HCT116 (cell line): ENCODE results near the gene KATNAL1. TPM values are rescaled to one million over a fixed set of nuclear protein-coding genes. Genes with fewer than 3 reads are reported as not detected.

ENCODE experiments used
- ATAC-seq: fragments of 200-7000 bp; cut with Tn5 transposase; 2 replicates; pipeline ENCODE4 v1.9.1; 2020; ENCODE audit warnings: mild to moderate bottlenecking, moderate library complexity
- BruUV-seq: library from RNA; stranded (reverse); fragments of 400-500 nt; replicated peaks from 2 replicates; lab custom pipeline; 2021; lab: Mats Ljungman, UMichigan
- CTCF ChIA-PET: fragments of 300-600 bp; sonication (Branson Sonifier 250); formaldehyde crosslinking; loops from one replicate; lab custom pipeline; 2021; ENCODE audit warnings: antibody characterized with exemption; lab: Charles Lee
- POLR2A ChIA-PET: fragments of 300-600, 350-600 bp; sonication (Branson Sonifier 250); formaldehyde crosslinking; loops from one replicate; lab custom pipeline; 2021; ENCODE audit warnings: antibody characterized with exemption; lab: Charles Lee
- RAD21 ChIA-PET, 2 experiments: fragments of 300-600 bp; sonication (Branson Sonifier 250); formaldehyde crosslinking; loops; one replicate each; lab custom pipeline; 2023; ENCODE audit warnings: low total read pairs in 2 of 2; ENCODE audit not compliant: uncharacterized antibody in 2 of 2, unreplicated experiment in 2 of 2, low non-redundant PET in 1 of 2; lab: Charles Lee
- DNase-seq: peaks from one replicate; pipeline ENCODE4 v3.0.0-alpha.2; 2010; ENCODE audit warnings: low read depth, low spot score
- H2AFZ ChIP-seq: fragments of 200-600 bp; shearing (Covaris generic), sonication (generic); 2 replicates; pipeline ENCODE4 v1.6.1; 2017; ENCODE audit warnings: low read depth, mixed run types, mixed read lengths, antibody characterized with exemption, low read length; ENCODE audit not compliant: poor library complexity, severe bottlenecking
- H3K27ac ChIP-seq: 2 replicates; pipeline ENCODE4 v1.5.1; 2012; ENCODE audit warnings: low read depth, low read length
- H3K27me3 ChIP-seq: fragments of 200-600 bp; sonication (generic); 2 replicates; pipeline ENCODE4 v1.6.1; 2016; ENCODE audit warnings: mixed run types, low read length, mixed read lengths; ENCODE audit not compliant: insufficient read depth
- H3K36me3 ChIP-seq, 2 experiments: fragments of 200-500 bp in 1 of 2; fragments of 200-600 bp in 1 of 2; sonication (Bioruptor generic) in 1 of 2; sonication (generic) in 1 of 2; 2 replicates each; pipeline versions ENCODE4 v1.5.1 to v1.6.1; 2014 to 2016; ENCODE audit warnings: low read length in 2 of 2, inconsistent platforms in 1 of 2, mixed read lengths in 1 of 2, mixed run types in 1 of 2; ENCODE audit not compliant: insufficient read depth in 2 of 2, control insufficient read depth in 1 of 2
- H3K4me1 ChIP-seq, 2 experiments: fragments of 200-600 bp in 1 of 2; sonication (generic) in 1 of 2; 2 replicates each; pipeline versions ENCODE4 v1.5.1 to v1.6.1; 2012 to 2017; ENCODE audit warnings: low read length in 2 of 2, inconsistent platforms in 1 of 2, mild to moderate bottlenecking in 1 of 2, mixed read lengths in 1 of 2, mixed run types in 1 of 2, moderate library complexity in 1 of 2; ENCODE audit not compliant: insufficient read depth in 2 of 2, control insufficient read depth in 1 of 2
- H3K4me2 ChIP-seq: fragments of 200-600 bp; sonication (generic); 2 replicates; pipeline ENCODE4 v1.6.1; 2017; ENCODE audit warnings: mixed run types, low read length, mixed read lengths
- H3K4me3 ChIP-seq, 2 experiments: fragments of 200-600 bp in 1 of 2; sonication (generic) in 1 of 2; replicated peaks in 1 of 2; 2 replicates each; pipeline ENCODE4 v1.5.1; 2011 to 2016; ENCODE audit warnings: low read length in 2 of 2, control low read depth in 1 of 2, low read depth in 1 of 2, mild to moderate bottlenecking in 1 of 2, mixed read lengths in 1 of 2, mixed run types in 1 of 2
- H3K79me2 ChIP-seq: fragments of 200-600 bp; sonication (generic); 2 replicates; pipeline ENCODE4 v1.6.1; 2017; ENCODE audit warnings: mild to moderate bottlenecking, mixed run types, low read length, moderate library complexity, mixed read lengths; ENCODE audit not compliant: insufficient read depth
- H3K9ac ChIP-seq: fragments of 200-600 bp; sonication (generic); 2 replicates; pipeline ENCODE4 v1.6.1; 2016; ENCODE audit warnings: low read length, mixed read lengths
- H3K9me2 ChIP-seq: fragments of 200-600 bp; sonication (generic), shearing (Covaris generic); 2 replicates; pipeline ENCODE4 v1.6.1; 2017; ENCODE audit warnings: mixed run types, mild to moderate bottlenecking, moderate library complexity; ENCODE audit not compliant: insufficient read depth
- H3K9me3 ChIP-seq, 2 experiments: fragments of 200-500 bp in 1 of 2; fragments of 200-600 bp in 1 of 2; sonication (Bioruptor generic) in 1 of 2; sonication (generic) in 1 of 2; 2 replicates each; pipeline ENCODE4 v1.6.1; 2014 to 2017; ENCODE audit warnings: low read length in 2 of 2, mixed read lengths in 2 of 2, inconsistent platforms in 1 of 2, low read depth in 1 of 2, mild to moderate bottlenecking in 1 of 2, mixed run types in 1 of 2, moderate library complexity in 1 of 2; ENCODE audit not compliant: control insufficient read depth in 1 of 2, insufficient read depth in 1 of 2
- H4K20me1 ChIP-seq: fragments of 200-600 bp; sonication (generic), shearing (Covaris generic); 2 replicates; pipeline ENCODE4 v1.6.1; 2017; ENCODE audit warnings: mixed run types, mild to moderate bottlenecking, moderate library complexity; ENCODE audit not compliant: insufficient read depth
- EGR1 ChIP-seq: IDR thresholded peaks from 2 replicates; pipeline ENCODE4 v1.6.1; 2012; ENCODE audit warnings: low read depth
- EZH2phosphoT487 ChIP-seq: fragments of 200-600 bp; IDR thresholded peaks from 2 replicates; pipeline ENCODE4 v1.6.1; 2018; ENCODE audit warnings: antibody characterized with exemption, borderline replicate concordance
- JUND ChIP-seq: IDR thresholded peaks from 2 replicates; pipeline ENCODE4 v1.6.1; 2012
- POLR2A ChIP-seq: IDR thresholded peaks from 2 replicates; pipeline ENCODE4 v1.7.0; 2011; ENCODE audit warnings: borderline replicate concordance; ENCODE audit not compliant: insufficient read depth, insufficient read length; ENCODE audit errors: extremely low read depth
- POLR2AphosphoS5 ChIP-seq: IDR thresholded peaks from 2 replicates; pipeline ENCODE4 v1.6.1; 2011; ENCODE audit warnings: mild to moderate bottlenecking, low read depth, low read length, moderate library complexity
- RAD21 ChIP-seq: IDR thresholded peaks from 2 replicates; pipeline ENCODE4 v1.6.1; 2012; ENCODE audit warnings: low read depth, mild to moderate bottlenecking
- SIN3A ChIP-seq: IDR thresholded peaks from 2 replicates; pipeline ENCODE4 v1.6.1; 2012; ENCODE audit warnings: low read depth
- SP1 ChIP-seq: IDR thresholded peaks from 2 replicates; pipeline ENCODE4 v1.6.1; 2012; ENCODE audit warnings: low read depth
- SRF ChIP-seq: IDR thresholded peaks from 2 replicates; pipeline ENCODE4 v1.6.1; 2012; ENCODE audit warnings: low read depth
- TCF7L2 ChIP-seq: IDR thresholded peaks from 2 replicates; pipeline ENCODE4 v1.7.0; 2011; ENCODE audit warnings: borderline replicate concordance, inconsistent platforms; ENCODE audit not compliant: insufficient read depth, insufficient read length; ENCODE audit errors: extremely low read depth
- ZNF274 ChIP-seq: fragments of 200-500 bp; sonication (Bioruptor generic); IDR thresholded peaks from 2 replicates; pipeline ENCODE4 v1.6.1; 2014; ENCODE audit warnings: mild to moderate bottlenecking, low read depth, low read length, inconsistent platforms
- intact Hi-C: fragments of 100-400 bp; cut with micrococcal nuclease; formaldehyde crosslinking; loops from 2 replicates; pipeline ENCODE4 v1.10.0; 2022
- total RNA-seq: library from RNA; stranded (reverse); gene quantifications from one replicate; pipeline ENCODE4 v1.2.1, GENCODE V29; 2021; ENCODE audit not compliant: unreplicated experiment
- TF ChIP-seq, protein P1 (sequence below): IDR thresholded peaks from 2 replicates; pipeline ENCODE4 v1.6.1; 2012
- TF ChIP-seq, protein P2 (sequence below): IDR thresholded peaks from 2 replicates; pipeline ENCODE4 v1.6.1; 2012; ENCODE audit warnings: low read depth

Gene KATNAL1
- total RNA-seq, 1 experiment from 2014 or later = 17.3 TPM

DNA sequence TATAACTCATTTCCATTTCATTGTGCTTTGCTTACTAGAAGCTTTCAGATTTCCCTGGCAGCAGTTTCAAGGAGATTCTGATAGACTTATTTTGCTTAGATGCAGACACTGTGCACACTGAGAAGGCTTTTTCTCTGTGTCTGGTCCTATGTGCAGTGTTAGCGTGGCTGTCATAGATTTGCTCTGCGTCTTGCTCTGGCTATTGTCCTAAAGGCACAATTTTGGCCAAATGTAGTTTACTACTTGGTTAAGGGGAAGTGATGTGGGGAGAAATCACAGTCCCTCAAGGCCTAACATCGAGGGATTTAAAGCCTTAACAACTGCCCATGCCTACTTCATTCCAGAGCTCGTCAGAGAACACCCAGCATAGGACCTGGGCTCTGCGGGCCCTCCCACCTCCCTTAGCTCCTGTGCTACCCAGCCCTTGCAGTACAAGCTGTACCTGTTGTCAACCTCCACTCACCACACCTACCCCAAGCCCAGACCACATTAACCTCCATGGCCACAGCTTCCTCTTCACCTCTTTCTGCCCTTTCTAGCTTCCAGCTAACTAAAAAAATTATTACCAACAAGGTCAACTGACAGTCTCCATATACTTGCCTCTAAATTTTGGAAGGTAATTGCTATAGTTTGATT is 38.9 kb upstream of the KATNAL1 start:
- no peak overlapping the region; the same call in 1 of the 2 replicates for H3K4me2 ChIP-seq
- POLR2A ChIA-PET = no interaction called here
- H3K9me3 ChIP-seq = no peaks in the 10 kb centered on the region
- H3K79me2 ChIP-seq = no peaks in the 10 kb centered on the region
- H4K20me1 ChIP-seq = no peaks in the 10 kb centered on the region
- RAD21 ChIA-PET = no interaction called here
- no peaks in the 10 kb centered on the region for H3K36me3 ChIP-seq
- ATAC-seq (no peak), DNase-seq (no peak)
- TF ChIP-seq RAD21 = no peak
- TF ChIP-seq SP1 = no peak
- TF ChIP-seq JUND = no peak
- no peak for TF ChIP-seq EGR1
- H3K27ac ChIP-seq = no peak overlapping the region
- H2AFZ ChIP-seq = no peak overlapping the region
- H3K4me1 ChIP-seq = peaks cover 15 to 26% of the 10 kb centered on the region in 2 experiments
- CTCF ChIA-PET = no interaction called here
- no TSS peak for BruUV-seq
- H3K27me3 ChIP-seq = no peaks in the 10 kb centered on the region
- no peak overlapping the region for H3K4me3 ChIP-seq
- intact Hi-C loops = loop anchor here (10.0 kb wide), 2 partner anchors 229 to 459 kb away; no protein-coding TSS in a partner anchor
- H3K9ac ChIP-seq = no peak overlapping the region
- H3K9me2 ChIP-seq = no peaks in the 10 kb centered on the region

DNA sequence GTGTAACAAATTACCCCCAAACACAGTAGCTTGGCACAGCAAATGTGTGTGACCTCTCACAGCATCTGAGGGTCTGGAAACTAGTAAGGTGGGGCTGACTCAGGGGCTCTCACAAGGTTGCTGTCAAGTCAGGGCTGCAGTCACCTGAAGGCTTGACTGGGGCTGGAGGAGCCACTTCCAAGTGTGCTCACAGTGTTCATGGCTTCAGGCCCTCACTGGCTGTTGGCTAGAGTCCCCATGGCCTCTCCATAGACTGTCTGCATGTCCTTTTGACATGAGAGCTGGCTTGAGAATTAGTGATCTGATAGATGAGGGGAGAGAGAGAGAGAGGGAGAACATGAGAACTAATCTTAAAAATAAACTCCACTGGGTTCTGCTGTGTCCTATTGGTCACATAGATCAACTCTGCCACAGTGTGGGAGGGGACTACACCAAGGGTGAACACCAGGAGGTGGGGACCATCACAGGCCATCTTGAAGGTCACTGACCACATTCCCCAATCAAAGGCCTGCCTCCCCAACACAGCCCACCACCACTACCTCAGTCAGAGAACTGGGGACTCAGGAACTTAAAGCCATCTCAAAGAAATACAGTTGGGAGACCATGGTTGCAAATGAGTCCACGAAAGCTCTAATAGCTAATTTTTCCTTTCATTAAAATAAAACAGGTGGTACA is 38.2 kb upstream of the KATNAL1 start:
- Histone ChIP-seq H3K79me2 (no peaks in the 10 kb centered on the region), H3K27ac (no peak overlapping the region), H3K9me3 (no peaks in the 10 kb centered on the region), H3K36me3 (no peaks in the 10 kb centered on the region), H3K4me2 (no peak overlapping the region), H2AFZ (no peak overlapping the region), H3K27me3 (no peaks in the 10 kb centered on the region), H3K9ac (no peak overlapping the region), H3K4me1 (peaks cover 22 to 33% of the 10 kb centered on the region in 2 experiments), H3K4me3 (no peak overlapping the region), H4K20me1 (no peaks in the 10 kb centered on the region), H3K9me2 (no peaks in the 10 kb centered on the region)
- no TSS peak for BruUV-seq
- DNase-seq = no peak
- ChIA-PET RAD21 (no interaction called here), POLR2A (no interaction called here), CTCF (no interaction called here)
- no peak for ATAC-seq
- TF ChIP-seq, protein P1, sequence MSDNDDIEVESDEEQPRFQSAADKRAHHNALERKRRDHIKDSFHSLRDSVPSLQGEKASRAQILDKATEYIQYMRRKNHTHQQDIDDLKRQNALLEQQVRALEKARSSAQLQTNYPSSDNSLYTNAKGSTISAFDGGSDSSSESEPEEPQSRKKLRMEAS = no peak
- TF ChIP-seq EZH2phosphoT487 = no peak
- TF ChIP-seq TCF7L2 = no peak
- TF ChIP-seq SIN3A = no peak
- no peak for TF ChIP-seq SP1
- no peak for TF ChIP-seq POLR2AphosphoS5
- no peak for TF ChIP-seq JUND
- TF ChIP-seq ZNF274 = no peak
- TF ChIP-seq POLR2A = no peak
- TF ChIP-seq, protein P2, sequence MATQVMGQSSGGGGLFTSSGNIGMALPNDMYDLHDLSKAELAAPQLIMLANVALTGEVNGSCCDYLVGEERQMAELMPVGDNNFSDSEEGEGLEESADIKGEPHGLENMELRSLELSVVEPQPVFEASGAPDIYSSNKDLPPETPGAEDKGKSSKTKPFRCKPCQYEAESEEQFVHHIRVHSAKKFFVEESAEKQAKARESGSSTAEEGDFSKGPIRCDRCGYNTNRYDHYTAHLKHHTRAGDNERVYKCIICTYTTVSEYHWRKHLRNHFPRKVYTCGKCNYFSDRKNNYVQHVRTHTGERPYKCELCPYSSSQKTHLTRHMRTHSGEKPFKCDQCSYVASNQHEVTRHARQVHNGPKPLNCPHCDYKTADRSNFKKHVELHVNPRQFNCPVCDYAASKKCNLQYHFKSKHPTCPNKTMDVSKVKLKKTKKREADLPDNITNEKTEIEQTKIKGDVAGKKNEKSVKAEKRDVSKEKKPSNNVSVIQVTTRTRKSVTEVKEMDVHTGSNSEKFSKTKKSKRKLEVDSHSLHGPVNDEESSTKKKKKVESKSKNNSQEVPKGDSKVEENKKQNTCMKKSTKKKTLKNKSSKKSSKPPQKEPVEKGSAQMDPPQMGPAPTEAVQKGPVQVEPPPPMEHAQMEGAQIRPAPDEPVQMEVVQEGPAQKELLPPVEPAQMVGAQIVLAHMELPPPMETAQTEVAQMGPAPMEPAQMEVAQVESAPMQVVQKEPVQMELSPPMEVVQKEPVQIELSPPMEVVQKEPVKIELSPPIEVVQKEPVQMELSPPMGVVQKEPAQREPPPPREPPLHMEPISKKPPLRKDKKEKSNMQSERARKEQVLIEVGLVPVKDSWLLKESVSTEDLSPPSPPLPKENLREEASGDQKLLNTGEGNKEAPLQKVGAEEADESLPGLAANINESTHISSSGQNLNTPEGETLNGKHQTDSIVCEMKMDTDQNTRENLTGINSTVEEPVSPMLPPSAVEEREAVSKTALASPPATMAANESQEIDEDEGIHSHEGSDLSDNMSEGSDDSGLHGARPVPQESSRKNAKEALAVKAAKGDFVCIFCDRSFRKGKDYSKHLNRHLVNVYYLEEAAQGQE = no peak
- TF ChIP-seq SRF = no peak
- no peak for TF ChIP-seq RAD21
- intact Hi-C loops = loop anchor here (10.0 kb wide), 2 partner anchors 229 to 459 kb away; no protein-coding TSS in a partner anchor
